22Rv1 (cell line): ENCODE measurements around the gene ATP13A4.

Experiments used
- H3K27ac ChIP-seq: fragments of 450-650 bp; 2 replicates; pipeline ENCODE4 v1.5.1; 2017
- ZFX ChIP-seq: fragments of 450-650 bp; IDR thresholded peaks from 2 replicates; pipeline ENCODE4 v1.6.1; 2017; ENCODE audit warnings: antibody characterized with exemption, borderline replicate concordance
- TF ChIP-seq, protein P1 (sequence below): fragments of 450-650 bp; IDR thresholded peaks from 2 replicates; pipeline ENCODE4 v1.5.1; 2017; ENCODE audit warnings: mild to moderate bottlenecking

ATP13A4 gene

DNA sequence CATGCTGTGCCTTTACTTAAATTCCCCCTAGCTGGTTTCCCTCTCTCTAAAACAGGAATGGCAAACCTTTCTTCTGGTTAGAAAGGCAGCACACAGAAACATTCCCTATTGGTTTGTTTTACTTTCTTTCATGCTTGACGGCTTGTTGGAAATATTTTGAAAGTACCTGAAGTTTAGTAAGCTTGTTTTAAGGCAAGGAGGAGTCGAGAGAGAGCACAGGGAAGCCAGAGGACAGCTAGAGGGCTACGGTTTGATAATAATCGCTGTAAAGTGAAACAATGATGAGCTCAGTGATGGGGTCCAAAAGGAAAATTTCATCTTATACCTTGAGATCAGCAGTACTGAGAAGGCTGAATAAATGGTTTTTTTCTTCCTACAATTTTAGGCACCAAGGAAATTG is 64.1 kb downstream of the ATP13A4 start:
- no peak overlapping the region for H3K27ac ChIP-seq
- TF ChIP-seq, protein P1, sequence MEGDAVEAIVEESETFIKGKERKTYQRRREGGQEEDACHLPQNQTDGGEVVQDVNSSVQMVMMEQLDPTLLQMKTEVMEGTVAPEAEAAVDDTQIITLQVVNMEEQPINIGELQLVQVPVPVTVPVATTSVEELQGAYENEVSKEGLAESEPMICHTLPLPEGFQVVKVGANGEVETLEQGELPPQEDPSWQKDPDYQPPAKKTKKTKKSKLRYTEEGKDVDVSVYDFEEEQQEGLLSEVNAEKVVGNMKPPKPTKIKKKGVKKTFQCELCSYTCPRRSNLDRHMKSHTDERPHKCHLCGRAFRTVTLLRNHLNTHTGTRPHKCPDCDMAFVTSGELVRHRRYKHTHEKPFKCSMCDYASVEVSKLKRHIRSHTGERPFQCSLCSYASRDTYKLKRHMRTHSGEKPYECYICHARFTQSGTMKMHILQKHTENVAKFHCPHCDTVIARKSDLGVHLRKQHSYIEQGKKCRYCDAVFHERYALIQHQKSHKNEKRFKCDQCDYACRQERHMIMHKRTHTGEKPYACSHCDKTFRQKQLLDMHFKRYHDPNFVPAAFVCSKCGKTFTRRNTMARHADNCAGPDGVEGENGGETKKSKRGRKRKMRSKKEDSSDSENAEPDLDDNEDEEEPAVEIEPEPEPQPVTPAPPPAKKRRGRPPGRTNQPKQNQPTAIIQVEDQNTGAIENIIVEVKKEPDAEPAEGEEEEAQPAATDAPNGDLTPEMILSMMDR, result no peak
- TF ChIP-seq ZFX, result no peak

DNA sequence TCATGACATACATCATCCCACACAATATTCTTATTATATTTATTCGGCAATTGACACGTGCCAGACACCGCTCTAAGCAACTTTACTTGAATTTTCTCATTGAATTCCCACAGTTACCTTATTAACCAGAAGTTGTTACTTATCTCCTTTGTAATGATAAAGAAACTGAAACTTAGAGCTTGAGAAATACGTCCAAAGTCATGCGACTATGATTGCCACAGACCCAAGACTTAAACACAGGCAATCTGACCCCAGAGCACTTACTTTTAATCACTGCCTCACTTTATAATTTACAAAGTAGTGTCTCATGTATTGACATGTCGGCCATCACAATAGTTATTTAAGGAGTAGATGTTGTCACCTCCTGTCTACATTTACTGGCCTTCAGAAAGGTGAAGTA is 64.7 kb downstream of the ATP13A4 start:
- no peak for TF ChIP-seq ZFX
- TF ChIP-seq, protein P1, result no peak
- H3K27ac ChIP-seq, result no peak overlapping the region

DNA sequence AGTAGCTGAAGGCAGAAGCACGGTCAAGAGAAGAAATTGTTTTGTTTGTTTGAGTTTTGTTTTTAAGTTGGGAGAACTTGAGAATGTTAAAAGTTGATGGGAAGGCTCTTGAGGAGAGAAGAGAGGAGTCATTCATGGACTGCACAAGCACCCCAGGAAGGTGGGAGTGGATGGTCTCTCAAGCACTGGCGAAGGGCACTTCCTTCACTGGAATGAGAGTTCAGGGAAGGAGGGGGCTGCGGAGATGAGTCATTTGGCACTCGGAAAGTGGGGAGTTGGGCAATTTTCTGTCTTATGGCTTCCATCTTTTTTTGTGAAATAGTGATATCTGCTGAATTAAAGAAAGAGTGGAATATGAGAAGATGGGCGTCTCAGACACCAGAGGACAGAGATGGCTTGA is 66.0 kb downstream of the ATP13A4 start:
- no peak for TF ChIP-seq ZFX
- TF ChIP-seq, protein P1, result no peak
- no peak overlapping the region for H3K27ac ChIP-seq

DNA sequence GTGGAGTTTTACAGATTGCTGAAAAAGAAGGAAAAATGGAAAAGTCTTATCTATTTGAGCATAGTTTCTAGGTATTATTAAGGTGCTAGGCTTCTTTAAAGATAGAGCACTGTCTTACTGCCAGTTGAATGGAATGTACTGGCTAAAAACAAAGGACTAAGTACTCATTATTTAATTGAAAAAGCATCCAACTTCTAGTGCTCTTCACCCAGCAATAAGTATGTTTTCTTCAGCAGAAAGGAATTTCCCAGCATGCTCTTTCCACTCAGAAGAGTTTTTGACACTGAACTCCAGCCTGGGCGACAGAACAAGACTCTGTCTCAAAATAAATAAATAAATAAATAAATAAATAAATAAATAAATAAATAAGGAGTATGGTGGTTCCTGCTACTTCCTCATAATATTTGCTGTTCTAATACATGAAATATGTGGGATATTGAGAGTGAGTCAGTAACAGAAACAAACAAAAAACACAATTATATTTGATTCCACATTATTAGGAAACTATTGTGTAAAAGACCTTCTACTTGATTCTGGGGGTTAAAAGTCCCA is 70.6 kb downstream of the ATP13A4 start:
- TF ChIP-seq, protein P1, result no peak
- TF ChIP-seq ZFX, result no peak
- H3K27ac ChIP-seq, result no peak overlapping the region

DNA sequence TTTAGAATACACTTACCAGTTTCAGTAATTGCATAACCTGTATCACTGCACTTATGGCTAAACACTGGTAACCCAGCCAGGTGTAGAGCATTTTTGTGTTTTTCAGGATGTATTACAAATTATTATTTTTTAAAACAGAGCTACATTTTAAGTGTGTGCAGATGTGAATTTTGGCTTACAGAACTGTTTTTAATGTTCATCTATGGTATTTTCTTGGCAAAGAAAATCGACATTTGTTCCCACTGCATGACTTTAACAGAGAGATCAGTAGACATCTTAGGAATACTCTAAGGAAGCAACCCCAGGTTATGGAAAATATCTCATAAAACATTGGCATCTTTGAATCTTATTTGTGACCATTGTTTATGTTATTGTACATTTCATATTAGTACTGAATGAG is 73.3 kb downstream of the ATP13A4 start:
- no peak for TF ChIP-seq ZFX
- TF ChIP-seq, protein P1, result no peak

DNA sequence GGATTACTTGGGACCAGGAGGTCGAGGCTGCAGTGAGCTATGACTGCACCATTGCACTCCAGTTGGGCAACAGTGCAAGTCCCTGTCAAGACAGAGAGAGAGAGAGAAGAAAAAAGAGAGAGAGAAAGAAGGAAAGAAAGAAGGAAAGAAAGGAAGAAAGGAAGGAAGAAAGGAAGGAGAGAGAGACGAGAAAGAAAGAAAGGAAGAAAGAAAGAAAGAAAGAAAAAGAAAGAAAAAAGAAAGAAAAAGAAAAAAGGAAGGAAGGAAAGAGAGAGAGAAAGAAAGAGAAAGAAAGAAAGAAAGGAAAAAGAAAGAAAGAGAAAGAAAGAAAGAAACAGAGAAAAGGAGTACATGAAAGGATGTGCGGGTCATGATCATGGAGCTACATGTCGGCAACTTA is 80.2 kb downstream of the ATP13A4 start:
- TF ChIP-seq ZFX, result no peak
- TF ChIP-seq, protein P1, result no peak
- no peak overlapping the region for H3K27ac ChIP-seq

More for the DNA sequence above, 73.3 kb downstream of the ATP13A4 start:
- no peak overlapping the region for H3K27ac ChIP-seq

DNA sequence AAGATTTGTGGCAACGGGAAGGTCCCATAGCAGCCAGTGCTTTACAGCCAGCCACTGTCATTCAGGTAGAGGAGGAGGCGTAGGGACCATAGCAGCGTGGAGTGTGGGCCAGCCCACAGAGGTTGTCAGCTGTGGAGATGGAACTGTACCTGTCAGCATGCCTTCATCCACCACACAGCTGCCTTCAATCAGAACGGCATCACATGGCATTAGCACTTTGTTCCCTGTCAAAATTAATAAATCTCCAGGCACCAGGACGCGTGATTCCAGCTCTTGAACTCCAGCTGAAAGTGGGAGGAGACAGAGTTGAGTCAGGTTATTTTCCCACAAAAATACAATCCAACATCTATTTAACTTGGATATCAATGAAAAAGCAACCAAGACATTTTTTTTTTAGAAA is 84.0 kb downstream of the ATP13A4 start:
- no peak overlapping the region for H3K27ac ChIP-seq
- TF ChIP-seq, protein P1, result no peak
- TF ChIP-seq ZFX, result no peak
